Right cardiac atrium (tissue), 5 donors: ENCODE measurements around the gene GABRB1. TPM values are rescaled to one million over a fixed set of nuclear protein-coding genes. Genes with fewer than 3 reads are reported as not detected.
A peak's percentile ranks its signal among the peaks of the same experiment; 100 is the strongest.
"Not testable (repeated sequence)": the region's sequence is repeated elsewhere in the genome, so short reads cannot be mapped to it uniquely, and the experiment has no call there.

ENCODE experiments used
- ATAC-seq, 2 donors: fragments of 200-7000 bp; cut with Tn5 transposase; one replicate each; pipeline versions ENCODE4 v1.8.0 to v1.9.1; 2020; ENCODE audit warnings: moderate library complexity in 2 of 2, mild to moderate bottlenecking in 1 of 2
- DNase-seq, 3 donors: peaks; one replicate each; pipeline ENCODE4 v3.0.0-alpha.2; 2020
- H3K27ac ChIP-seq: one replicate; pipeline ENCODE4 v1.5.1; 2013; ENCODE audit warnings: mild to moderate bottlenecking, low read length, control low read depth, moderate library complexity
- H3K27me3 ChIP-seq: one replicate; pipeline ENCODE4 v1.6.1; 2013; ENCODE audit not compliant: control insufficient read depth, insufficient read depth
- H3K4me1 ChIP-seq: one replicate; pipeline ENCODE4 v1.6.1; 2013; ENCODE audit warnings: low read length; ENCODE audit not compliant: control insufficient read depth, insufficient read depth
- H3K4me3 ChIP-seq: one replicate; pipeline ENCODE4 v1.5.1; 2013; ENCODE audit warnings: low read length, control low read depth
- H3K9me3 ChIP-seq: one replicate; pipeline ENCODE4 v1.6.1; 2013; ENCODE audit warnings: low read length; ENCODE audit not compliant: control insufficient read depth
- WGBS: extraction: QIAGEN DNeasy Blood & Tissue Kit; methylation state at CpG from one replicate; pipeline ENCODE4 v1.1.7; 2013; 5-methylcytosine and 5-hydroxymethylcytosine counted together
- intact Hi-C, 4 donors: fragments of 100-400 bp; cut with DNase I; formaldehyde crosslinking; loops; one replicate each; pipeline versions ENCODE4 v1.11.0 to v1.14.0; 2022 to 2023
- polyA plus RNA-seq: library from polyadenylated mRNA; stranded (reverse); fragments of 200-250 nt; gene quantifications from one replicate; pipeline ENCODE4 v1.2.3, GENCODE V29; 2013
- total RNA-seq, 4 donors: library from RNA; stranded (reverse); fragmentation: NEBNext Ultra II Directional; extraction: Animal tissue kit (Norgen Biotek cat#: 25700); gene quantifications; one replicate each; pipeline ENCODE4 v1.2.1, GENCODE V29; 2021
- donor health status: healthy with polysubstance abuse.
- donor health status: DM: no; HTN: yes; CAD: no.
- donor health status: DM: no; HTN: no; CAD: no.
- donor health status: DM: no; HTN: yes; CAD: no; lungs with severe emphysema.
- donor health status: DM: yes; HTN: yes; CAD: no.

Gene GABRB1
- total and polyA plus RNA-seq, 5 donors: 1.00 to 4.6 (median 3.1) TPM

GRCh38 chr4:47349326-47349725 is 318.0 kb downstream of the GABRB1 start:
- Histone ChIP-seq H3K27me3 (no peaks in the 10 kb centered on the region), H3K27ac (no peak overlapping the region), H3K9me3 (no peaks in the 10 kb centered on the region), H3K4me3 (no peak overlapping the region), H3K4me1 (no peaks in the 10 kb centered on the region)
- DNase-seq (no peak), ATAC-seq (no peak)
- intact Hi-C loops: no loop called here
- 93% methylated on average over 4 of the region's 4 CpGs for WGBS

- no peak overlapping the region for H3K27ac ChIP-seq
- no peaks in the 10 kb centered on the region for H3K4me1 ChIP-seq
- 99% methylated on average over 1 of the region's 1 CpG for WGBS
- intact Hi-C loops: no loop called here
- no peaks in the 10 kb centered on the region for H3K9me3 ChIP-seq
- DNase-seq (no peak), ATAC-seq (no peak)
- no peak overlapping the region for H3K4me3 ChIP-seq
- H3K27me3 ChIP-seq: no peaks in the 10 kb centered on the region
Observed at GRCh38 chr4:47355568-47355967, 324.2 kb downstream of the GABRB1 start.

DNA sequence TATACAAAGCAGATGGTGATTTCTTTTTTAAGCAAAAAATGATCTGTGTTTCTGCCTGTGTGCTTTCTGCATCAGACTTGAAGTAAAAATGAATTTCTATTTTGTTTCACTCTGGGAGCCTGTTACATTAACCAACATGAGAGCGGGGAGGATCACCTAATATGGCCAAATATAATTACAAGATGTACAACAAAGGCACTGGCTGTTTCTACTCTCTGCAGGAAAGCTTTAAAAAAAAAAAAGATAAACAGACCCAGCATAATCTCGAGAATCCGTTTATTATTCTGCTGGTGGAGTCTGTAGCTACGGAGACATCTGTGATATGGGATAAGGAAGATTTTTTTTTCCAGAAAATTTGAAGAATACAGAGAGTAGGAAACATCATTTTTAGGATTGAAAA is 328.5 kb downstream of the GABRB1 start:
- no peaks in the 10 kb centered on the region for H3K9me3 ChIP-seq
- H3K27ac ChIP-seq: no peak overlapping the region
- no peak for DNase-seq
- ATAC-seq: no peak
- no peaks in the 10 kb centered on the region for H3K27me3 ChIP-seq
- H3K4me3 ChIP-seq: no peak overlapping the region
- intact Hi-C loops: no loop called here
- WGBS: 40% methylated on average over 4 of the region's 4 CpGs
- no peaks in the 10 kb centered on the region for H3K4me1 ChIP-seq

- Histone ChIP-seq H3K27me3 (no peaks in the 10 kb centered on the region), H3K4me3 (no peak overlapping the region), H3K27ac (no peak overlapping the region), H3K9me3 (no peaks in the 10 kb centered on the region), H3K4me1 (no peaks in the 10 kb centered on the region)
- 57% methylated on average over 2 of the region's 2 CpGs for WGBS
- no peak for DNase-seq
- no peak for ATAC-seq
- intact Hi-C loops: no loop called here
Observed at GRCh38 chr4:47367761-47368160, 336.4 kb downstream of the GABRB1 start.

GRCh38 chr4:47368211-47368610 is 336.8 kb downstream of the GABRB1 start:
- WGBS: 53% methylated on average over 1 of the region's 1 CpG
- ATAC-seq: no peak
- intact Hi-C loops: no loop called here

GRCh38 chr4:47372561-47372960 is 341.2 kb downstream of the GABRB1 start:
- DNase-seq: no peak
- H3K9me3 ChIP-seq: no peaks in the 10 kb centered on the region
- ATAC-seq: no peak
- intact Hi-C loops: no loop called here
- H3K4me3 ChIP-seq: no peak overlapping the region
- H3K27ac ChIP-seq: no peak overlapping the region
- no peaks in the 10 kb centered on the region for H3K4me1 ChIP-seq
- H3K27me3 ChIP-seq: no peaks in the 10 kb centered on the region
- 50% methylated on average over 2 of the region's 2 CpGs for WGBS

More at GRCh38 chr4:47368211-47368610, 336.8 kb downstream of the GABRB1 start:
- DNase-seq: no peak
- Histone ChIP-seq H3K27ac (no peak overlapping the region), H3K9me3 (no peaks in the 10 kb centered on the region), H3K4me3 (no peak overlapping the region), H3K4me1 (no peaks in the 10 kb centered on the region), H3K27me3 (no peaks in the 10 kb centered on the region)

DNA sequence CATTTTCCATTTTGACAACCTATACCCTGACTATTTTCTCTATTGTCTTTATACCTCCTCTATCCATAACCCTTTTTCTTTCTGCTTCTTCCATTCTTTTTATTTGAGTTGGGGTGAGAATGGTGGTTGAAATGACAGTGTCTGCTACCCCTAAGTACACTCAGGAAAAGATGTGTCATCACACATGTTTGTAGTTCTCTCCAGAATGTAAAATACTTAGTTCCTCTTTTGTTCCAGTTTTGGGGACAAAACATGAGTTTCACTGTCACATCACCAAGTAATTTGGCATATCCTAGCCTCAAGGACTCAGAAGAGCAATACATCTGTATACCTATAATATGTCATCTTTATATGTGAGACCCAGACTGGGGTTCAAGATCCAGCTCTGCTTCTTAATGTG is 341.8 kb downstream of the GABRB1 start:
- Histone ChIP-seq H3K4me1 (no peaks in the 10 kb centered on the region), H3K27ac (no peak overlapping the region), H3K4me3 (no peak overlapping the region), H3K9me3 (no peaks in the 10 kb centered on the region), H3K27me3 (no peaks in the 10 kb centered on the region)
- DNase-seq (no peak), ATAC-seq (no peak)
- intact Hi-C loops: no loop called here

GRCh38 chr4:47373709-47374108 is 342.3 kb downstream of the GABRB1 start:
- H3K4me1 ChIP-seq: no peaks in the 10 kb centered on the region
- no peak overlapping the region for H3K27ac ChIP-seq
- no peak overlapping the region for H3K4me3 ChIP-seq
- 87% methylated on average over 3 of the region's 3 CpGs for WGBS
- no peak for DNase-seq
- H3K9me3 ChIP-seq: no peaks in the 10 kb centered on the region
- intact Hi-C loops: no loop called here
- no peaks in the 10 kb centered on the region for H3K27me3 ChIP-seq
- no peak for ATAC-seq

GRCh38 chr4:47374477-47374876 is 343.1 kb downstream of the GABRB1 start:
- ATAC-seq (no peak), DNase-seq (no peak)
- 84% methylated on average over 1 of the region's 1 CpG for WGBS
- H3K27me3 ChIP-seq: no peaks in the 10 kb centered on the region
- H3K9me3 ChIP-seq: no peaks in the 10 kb centered on the region
- H3K4me3 ChIP-seq: no peak overlapping the region
- H3K4me1 ChIP-seq: no peaks in the 10 kb centered on the region
- H3K27ac ChIP-seq: no peak overlapping the region
- intact Hi-C loops: no loop called here

GRCh38 chr4:47378021-47378530 is 346.7 kb downstream of the GABRB1 start:
- WGBS: 96% methylated on average over 37 of the region's 37 CpGs
- H3K9me3 ChIP-seq, ATAC-seq, H3K4me1 ChIP-seq, H3K27ac ChIP-seq, H3K27me3 ChIP-seq, H3K4me3 ChIP-seq: not testable (repeated sequence)
- intact Hi-C loops: loop anchor here in 1 of 4 donors (5.0 kb wide), 1 partner anchor 531 kb away; no protein-coding TSS in a partner anchor
- peak in 2 of 3 donors; percentile 22 to 45 for DNase-seq

DNA sequence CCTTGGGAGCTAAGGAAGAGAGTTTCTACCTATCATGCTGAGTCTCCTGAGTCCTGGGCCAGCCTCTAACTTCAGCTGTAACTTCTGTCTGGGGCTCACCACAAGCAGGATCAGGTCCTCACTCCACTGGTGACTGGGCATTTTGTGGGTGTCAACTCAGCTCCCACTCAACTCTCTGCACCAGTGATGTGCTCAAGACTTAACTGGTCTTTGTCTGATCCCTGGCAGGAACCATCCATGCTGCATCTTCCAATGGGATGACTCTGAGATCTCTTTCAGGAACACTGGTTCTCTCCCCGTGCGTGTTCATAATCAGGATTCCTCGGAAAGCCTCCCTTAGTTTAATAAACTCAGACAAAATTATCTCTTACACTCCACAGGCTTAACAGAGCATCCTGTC is 349.8 kb downstream of the GABRB1 start:
- DNase-seq (no peak), ATAC-seq (no peak)
- Histone ChIP-seq H3K27me3 (no peaks in the 10 kb centered on the region), H3K9me3 (no peaks in the 10 kb centered on the region), H3K4me3 (no peak overlapping the region), H3K4me1 (no peaks in the 10 kb centered on the region), H3K27ac (no peak overlapping the region)
- WGBS: 83% methylated on average over 3 of the region's 3 CpGs
- intact Hi-C loops: loop anchor here in 2 of 4 donors (10.0 kb wide), 1 partner anchor 536 kb away; no protein-coding TSS in a partner anchor

- no peaks in the 10 kb centered on the region for H3K4me1 ChIP-seq
- H3K4me3 ChIP-seq: no peak overlapping the region
- intact Hi-C loops: loop anchor here in 2 of 4 donors (10.0 kb wide), 1 partner anchor 538 kb away; no protein-coding TSS in a partner anchor
- WGBS: 53% methylated on average over 2 of the region's 2 CpGs
- no peak overlapping the region for H3K27ac ChIP-seq
- DNase-seq: no peak
- no peak for ATAC-seq
- no peaks in the 10 kb centered on the region for H3K27me3 ChIP-seq
- H3K9me3 ChIP-seq: no peaks in the 10 kb centered on the region
Observed at GRCh38 chr4:47382846-47383360, 351.5 kb downstream of the GABRB1 start.
